HG02981 (cell line): ENCODE results near the gene CLDN16.

Experiments
- ATAC-seq: cut with Tn5 transposase; IDR thresholded peaks from one replicate; pipeline ENCODE4 v1.9.1; 2021; ENCODE audit warnings: mild to moderate bottlenecking, moderate library complexity; ENCODE audit not compliant: unreplicated experiment

Gene CLDN16

DNA sequence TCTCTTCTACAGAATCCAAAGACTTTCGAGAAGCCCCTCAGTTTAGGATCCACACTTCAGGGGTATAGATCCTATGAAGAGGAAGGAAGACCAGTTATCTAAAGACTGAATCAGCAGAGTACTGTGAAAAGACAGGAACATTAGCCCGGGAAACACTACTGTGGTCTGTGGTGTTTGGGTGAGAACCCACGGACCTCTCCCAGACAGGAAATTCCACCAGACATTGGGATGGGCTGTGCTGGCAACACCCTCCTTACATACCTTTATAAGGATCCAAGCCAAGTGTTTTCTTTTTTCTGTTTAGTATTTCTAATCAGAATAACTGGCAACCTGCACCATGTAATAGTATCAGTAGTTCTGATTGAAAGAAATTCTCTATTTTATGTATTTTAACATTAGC, 47.7 kb downstream of the CLDN16 start:
- ATAC-seq: no peak

- ATAC-seq: no peak
These were observed 48.4 kb downstream of the CLDN16 start for GRCh38 chr3:190436331-190436730.

GRCh38 chr3:190442240-190442639, 54.3 kb downstream of the CLDN16 start:
- ATAC-seq: no peak

GRCh38 chr3:190443257-190443656, 55.3 kb downstream of the CLDN16 start:
- no peak for ATAC-seq

DNA sequence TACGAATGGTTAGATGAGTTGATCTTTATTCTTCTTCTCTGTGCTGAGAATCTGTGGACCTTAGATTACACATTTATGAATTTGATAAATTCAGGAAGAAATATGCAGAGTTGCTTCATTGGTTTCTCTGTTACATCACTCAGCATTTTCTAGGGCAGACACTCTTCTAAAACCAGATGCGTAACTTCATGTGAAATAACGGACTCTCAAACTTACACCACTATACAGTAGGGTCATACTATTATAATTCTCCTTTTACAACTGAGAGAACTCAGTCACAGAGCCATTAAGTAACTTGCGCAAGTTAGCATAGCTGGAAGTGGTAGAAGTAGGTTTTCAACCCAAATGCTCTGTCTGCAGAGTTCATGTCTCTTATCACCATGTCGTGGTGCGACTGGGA, 56.0 kb downstream of the CLDN16 start:
- no peak for ATAC-seq

DNA sequence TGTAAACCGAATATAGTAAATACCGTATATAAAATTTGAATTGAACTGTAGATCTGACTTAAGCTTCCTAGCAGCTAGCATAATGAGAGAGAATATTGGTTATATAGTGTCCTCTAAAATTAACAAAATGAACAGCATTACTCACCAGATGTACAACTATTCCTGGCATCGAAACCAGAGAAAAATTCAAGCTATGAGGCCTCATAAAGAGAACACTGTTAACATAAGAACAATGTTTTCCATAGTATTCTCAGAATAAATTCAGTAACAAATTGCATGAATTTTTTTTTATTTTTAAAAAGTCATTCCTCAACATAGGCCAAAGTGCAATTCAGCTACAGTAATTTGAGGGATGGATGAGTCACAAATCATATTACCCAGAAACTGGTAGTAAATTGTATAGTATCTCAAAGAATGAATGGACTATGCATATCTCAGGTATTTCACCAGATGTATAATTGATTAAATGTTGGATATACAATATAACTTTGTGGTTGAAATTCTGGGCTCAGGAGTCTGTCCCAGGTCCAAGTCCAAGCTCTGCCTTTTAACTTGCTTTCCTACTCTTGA, 56.7 kb downstream of the CLDN16 start:
- no peak for ATAC-seq

- ATAC-seq: no peak
These were observed 58.8 kb downstream of the CLDN16 start for GRCh38 chr3:190446573-190447279.

DNA sequence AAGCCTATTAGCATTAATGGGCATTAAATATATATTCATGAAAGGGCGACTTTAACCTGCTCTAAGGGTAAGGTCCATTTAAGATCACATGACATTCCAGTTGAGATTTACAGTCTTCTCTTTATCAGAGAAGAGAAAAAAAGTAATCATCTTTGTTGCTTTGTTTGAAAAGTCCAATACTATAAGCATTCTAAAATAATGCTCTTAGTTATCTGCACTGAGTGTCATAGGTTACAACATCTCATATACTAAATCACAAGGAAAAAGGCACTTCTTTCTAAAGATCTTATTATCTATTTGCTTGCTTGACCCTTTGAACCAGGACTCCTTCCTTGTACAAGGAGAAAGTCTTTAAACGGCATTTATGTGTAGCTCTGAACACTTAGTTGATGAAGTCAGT, 60.3 kb downstream of the CLDN16 start:
- no peak for ATAC-seq

GRCh38 chr3:190449801-190450200, 61.8 kb downstream of the CLDN16 start, which contains the start of gene TMEM207:
TMEM207 (minus strand) TSS chr3:190449901; CDS start chr3:190449809, 92 bp downstream.
- ATAC-seq: no peak

DNA sequence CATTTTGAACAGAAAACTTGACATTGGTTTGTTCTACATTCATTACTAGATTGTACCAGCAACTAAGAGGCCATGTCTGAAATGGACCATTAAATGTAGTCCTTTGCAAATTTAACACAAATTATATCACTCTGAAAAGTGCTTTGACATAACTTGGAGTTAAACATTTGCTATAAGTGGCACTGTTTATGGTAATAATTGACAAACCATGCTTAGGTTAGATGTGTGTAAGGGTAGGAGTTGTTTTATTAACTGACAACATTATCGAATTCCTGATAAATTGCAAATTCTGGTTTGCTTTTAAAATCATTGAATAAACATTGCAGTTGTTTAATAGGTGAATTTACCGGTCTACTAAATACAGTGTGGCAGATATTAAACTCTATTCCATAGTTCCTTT, 67.9 kb downstream of the CLDN16 start:
- ATAC-seq: no peak

DNA sequence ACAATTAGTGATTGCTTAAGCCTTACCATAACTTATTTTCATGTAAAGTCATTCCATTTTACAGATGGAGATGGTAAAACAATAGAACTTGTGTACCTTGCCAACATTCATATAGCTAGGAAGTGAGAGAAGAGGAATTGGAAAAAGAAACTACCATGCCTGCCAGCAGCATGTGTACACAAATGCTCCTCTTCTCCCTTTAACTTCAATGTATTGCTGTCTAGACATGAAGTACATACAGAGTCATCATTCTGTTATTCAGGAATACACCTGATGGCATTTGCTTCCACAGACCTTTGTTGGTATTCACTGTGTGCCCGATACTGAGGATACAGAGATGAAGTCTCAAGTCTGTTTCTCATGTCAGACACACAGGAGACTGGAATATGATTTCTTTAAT, 68.8 kb downstream of the CLDN16 start:
- ATAC-seq: no peak

DNA sequence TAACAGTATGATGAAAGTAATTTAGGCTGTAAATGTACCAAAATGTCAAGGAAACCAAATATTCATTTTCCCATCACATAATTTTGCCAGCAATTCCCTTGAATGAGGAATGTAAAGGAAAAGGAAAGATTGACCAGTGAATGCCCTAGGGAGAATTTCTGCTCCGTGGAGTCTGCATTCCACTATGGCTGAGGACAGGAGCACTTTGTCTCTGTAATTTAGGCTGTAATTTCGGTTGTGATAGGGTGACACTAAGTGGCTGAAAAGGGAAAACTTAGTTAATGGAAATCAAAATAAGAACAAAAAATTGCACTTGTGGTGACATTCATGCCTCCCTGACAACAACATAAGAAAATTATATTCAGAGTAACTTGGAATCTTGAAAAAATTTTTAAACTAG, 70.1 kb downstream of the CLDN16 start:
- ATAC-seq: no peak
